A204.1 (cell line): ENCODE measurements around the gene FMNL3.

Experiments
- FAIRE-seq: peaks from 2 replicates; lab custom pipeline; 2012; peaks lifted over from hg19 to GRCh38; lab: Jason Lieb, UNC

The FMNL3 gene

GRCh38 chr12:49673446-49674317 is 33.5 kb downstream of the FMNL3 start:
- FAIRE-seq: no peak

GRCh38 chr12:49672301-49673217 is 34.6 kb downstream of the FMNL3 start:
- FAIRE-seq: no peak

GRCh38 chr12:49671031-49671765 is 36.0 kb downstream of the FMNL3 start:
- no peak for FAIRE-seq

GRCh38 chr12:49669796-49670195 is 37.4 kb downstream of the FMNL3 start:
- FAIRE-seq: no peak

- no peak for FAIRE-seq
Measured at GRCh38 chr12:49667325-49668090, 39.7 kb downstream of the FMNL3 start.

GRCh38 chr12:49666176-49666575 is 41.0 kb downstream of the FMNL3 start:
- no peak for FAIRE-seq

- FAIRE-seq: no peak
Measured at GRCh38 chr12:49665384-49665783, 41.8 kb downstream of the FMNL3 start.

- FAIRE-seq: no peak
Measured at GRCh38 chr12:49664591-49665239, 42.5 kb downstream of the FMNL3 start.

- FAIRE-seq: no peak
Measured at GRCh38 chr12:49664167-49664566, 43.0 kb downstream of the FMNL3 start.

GRCh38 chr12:49662998-49663843 is 44.0 kb downstream of the FMNL3 start:
- no peak for FAIRE-seq

GRCh38 chr12:49661746-49662145 is 45.5 kb downstream of the FMNL3 start:
- FAIRE-seq: no peak

GRCh38 chr12:49661191-49661590 is 46.0 kb downstream of the FMNL3 start:
- no peak for FAIRE-seq

GRCh38 chr12:49659753-49660152 is 47.5 kb downstream of the FMNL3 start:
- FAIRE-seq: no peak

GRCh38 chr12:49658276-49658675 is 48.9 kb downstream of the FMNL3 start:
- no peak for FAIRE-seq

- no peak for FAIRE-seq
Measured at GRCh38 chr12:49655595-49656236, 51.5 kb downstream of the FMNL3 start.

GRCh38 chr12:49654715-49655114 is 52.5 kb downstream of the FMNL3 start:
- no peak for FAIRE-seq

- no peak for FAIRE-seq
Measured at GRCh38 chr12:49652921-49653520, 54.2 kb downstream of the FMNL3 start.

- no peak for FAIRE-seq
Measured at GRCh38 chr12:49651855-49652254, 55.4 kb downstream of the FMNL3 start.

GRCh38 chr12:49649892-49650291 is 57.3 kb downstream of the FMNL3 start:
- no peak for FAIRE-seq
